ENCODE data around the gene SPINT2. TPM values are rescaled to one million over a fixed set of nuclear protein-coding genes. Genes with fewer than 3 reads are reported as not detected.

Gene SPINT2
- polyA plus RNA-seq (362 to 472 TPM (median 363 TPM) in 3 replicates), polyA minus RNA-seq (182 to 293 TPM (median 269 TPM) in 3 replicates)
- polyA plus RNA-seq (2011; ENCODE audit: low read depth), result 293 TPM
- polyA plus RNA-seq (2011; cell fraction: cytosol; rRNA removed), result 250 and 352 TPM in 2 replicates
- polyA plus RNA-seq (2011; cell fraction: nucleus; rRNA removed), result 891 and 980 TPM in 2 replicates
- polyA plus RNA-seq (2012; ENCODE audit: low replicate concordance), result 601 and 646 TPM in 2 replicates
- 465 TPM for polyA minus RNA-seq (2011; cell fraction: cytosol; rRNA and poly(A)+ RNA removed)
- polyA minus RNA-seq (2011; cell fraction: nucleus; rRNA and poly(A)+ RNA removed), result 290 and 325 TPM in 2 replicates

- H3K27me3 ChIP-seq (ENCODE audit: control insufficient read depth, extremely low read depth, insufficient read depth, low read length), result no peaks in the 10 kb centered on the region
- TF ChIP-seq EZH2 (IDR thresholded peaks at IDR 0.05; ENCODE audit: low read length) (no peak), CTCF (optimal IDR thresholded peaks at IDR 0.05 in 1 of 3, IDR thresholded peaks at IDR 0.05 in 1 of 3, conservative IDR thresholded peaks at IDR 0.05 in 1 of 3; ENCODE audit: extremely low read depth in 1 of 3, insufficient read depth in 2 of 3, low read length in 3 of 3) (no peak)
- dilution Hi-C loops (cut with MboI; ENCODE audit: extremely low pct_ligation_motif_present, low sequenced_read_pairs), result no loop called here
- no peaks in the 10 kb centered on the region for H3K9me3 ChIP-seq (ENCODE audit: control insufficient read depth, low read depth, low read length)
- peaks cover 3% of the 10 kb centered on the region for H3K9me1 ChIP-seq (ENCODE audit: control insufficient read depth, extremely low read depth, insufficient read depth, low read length)
- H3K4me1 ChIP-seq (ENCODE audit: control insufficient read depth, extremely low read depth, insufficient read depth, low read length), result peaks cover 35% of the 10 kb centered on the region
- H4K20me1 ChIP-seq (ENCODE audit: control insufficient read depth, extremely low read depth, insufficient read depth, low read length), result peaks cover 22% of the 10 kb centered on the region
- DNase-seq (ENCODE audit: low read depth, low spot score) (peak; percentile 73), FAIRE-seq (no peak)
- peaks cover 52% of the 10 kb centered on the region for H3K79me2 ChIP-seq (ENCODE audit: control insufficient read depth, insufficient read depth, low read length)
- H3K36me3 ChIP-seq (ENCODE audit: control insufficient read depth in 2 of 2, extremely low read depth in 1 of 2, insufficient read depth in 2 of 2, low read length in 2 of 2), result peaks cover 0 to 4% of the 10 kb centered on the region in 2 experiments
- peak within 1 kb of the TSS; percentile 95 for H3K27ac ChIP-seq (ENCODE audit: control insufficient read depth, insufficient read depth, low read length)
- peak within 1 kb of the TSS; percentile 93 for H3K9ac ChIP-seq (ENCODE audit: control insufficient read depth, extremely low read depth, insufficient read depth, low read length)
- H3K4me2 ChIP-seq (ENCODE audit: control insufficient read depth, extremely low read depth, insufficient read depth, low read depth, low read length), result peak within 1 kb of the TSS; percentile 99
- peak within 1 kb of the TSS; percentile 90 to 99 (median 96) for H3K4me3 ChIP-seq (ENCODE audit: control insufficient read depth in 2 of 3, extremely low read depth in 1 of 3, insufficient read depth in 2 of 3, low read depth in 1 of 3, low read length in 3 of 3)
- peak within 1 kb of the TSS; percentile 68 for H2AFZ ChIP-seq (ENCODE audit: control insufficient read depth, low read length)
Measured at GRCh38 chr19:38264486-38265212, at the start of gene SPINT2. TSS of gene SPINT2 (plus strand) at chr19:38264573. CDS start at chr19:38264893, 320 bp downstream.

- Histone ChIP-seq H3K4me2 (ENCODE audit: control insufficient read depth, extremely low read depth, insufficient read depth, low read depth, low read length) (no peak overlapping the region), H3K9ac (ENCODE audit: control insufficient read depth, extremely low read depth, insufficient read depth, low read length) (no peak overlapping the region), H3K9me1 (ENCODE audit: control insufficient read depth, extremely low read depth, insufficient read depth, low read length) (no peaks in the 10 kb centered on the region), H3K36me3 (ENCODE audit: control insufficient read depth in 2 of 2, extremely low read depth in 1 of 2, insufficient read depth in 2 of 2, low read length in 2 of 2) (no peaks in the 10 kb centered on the region), H3K4me3 (ENCODE audit: control insufficient read depth in 2 of 3, extremely low read depth in 1 of 3, insufficient read depth in 2 of 3, low read depth in 1 of 3, low read length in 3 of 3) (no peak overlapping the region), H3K9me3 (ENCODE audit: control insufficient read depth, low read depth, low read length) (no peaks in the 10 kb centered on the region), H3K4me1 (ENCODE audit: control insufficient read depth, extremely low read depth, insufficient read depth, low read length) (no peaks in the 10 kb centered on the region), H3K27me3 (ENCODE audit: control insufficient read depth, extremely low read depth, insufficient read depth, low read length) (no peaks in the 10 kb centered on the region), H2AFZ (ENCODE audit: control insufficient read depth, low read length) (no peak overlapping the region), H3K27ac (ENCODE audit: control insufficient read depth, insufficient read depth, low read length) (no peak overlapping the region), H4K20me1 (ENCODE audit: control insufficient read depth, extremely low read depth, insufficient read depth, low read length) (no peaks in the 10 kb centered on the region), H3K79me2 (ENCODE audit: control insufficient read depth, insufficient read depth, low read length) (no peaks in the 10 kb centered on the region)
- no peak for FAIRE-seq
- no peak for TF ChIP-seq CTCF (optimal IDR thresholded peaks at IDR 0.05 in 1 of 3, IDR thresholded peaks at IDR 0.05 in 1 of 3, conservative IDR thresholded peaks at IDR 0.05 in 1 of 3; ENCODE audit: extremely low read depth in 1 of 3, insufficient read depth in 2 of 3, low read length in 3 of 3)
- TF ChIP-seq EZH2 (IDR thresholded peaks at IDR 0.05; ENCODE audit: low read length), result no peak
- DNase-seq (ENCODE audit: low read depth, low spot score), result no peak
- dilution Hi-C loops (cut with MboI; ENCODE audit: extremely low pct_ligation_motif_present, low sequenced_read_pairs), result no loop called here
Measured at GRCh38 chr19:38216785-38217641, 47.4 kb upstream of the SPINT2 start.

Measured in keratinocyte (primary cell).